CD4-positive, alpha-beta T cell treated with Interleukin-10 for 1 hour (primary cell): Measurements from ENCODE around the gene TMEFF2.
"Not testable (repeated sequence)": the region's sequence is repeated elsewhere in the genome, so short reads cannot be mapped to it uniquely, and the experiment has no call there.

ENCODE experiments used
- DNase-seq: peaks from one replicate; pipeline ENCODE4 v3.0.0-alpha.2; 2020

Gene TMEFF2

GRCh38 chr2:192183296-192183695, 11.4 kb downstream of the TMEFF2 start:
- no peak for DNase-seq

GRCh38 chr2:192166946-192167345, 27.8 kb downstream of the TMEFF2 start:
- no peak for DNase-seq

- DNase-seq = no peak
Measured at GRCh38 chr2:192165842-192166241, 28.9 kb downstream of the TMEFF2 start.

GRCh38 chr2:192162392-192163042, 32.2 kb downstream of the TMEFF2 start:
- DNase-seq = peak; percentile 74

GRCh38 chr2:192161656-192162290, 33.0 kb downstream of the TMEFF2 start:
- no peak for DNase-seq

- DNase-seq = no peak
Measured at GRCh38 chr2:192159736-192160135, 35.0 kb downstream of the TMEFF2 start.

- no peak for DNase-seq
Measured at GRCh38 chr2:192159208-192159607, 35.5 kb downstream of the TMEFF2 start.

GRCh38 chr2:192157776-192158175, 37.0 kb downstream of the TMEFF2 start:
- no peak for DNase-seq

GRCh38 chr2:192155511-192156118, 39.1 kb downstream of the TMEFF2 start:
- DNase-seq = no peak

- DNase-seq = no peak
Measured at GRCh38 chr2:192153561-192153960, 41.2 kb downstream of the TMEFF2 start.

GRCh38 chr2:192151853-192152252, 42.9 kb downstream of the TMEFF2 start:
- no peak for DNase-seq

- DNase-seq = no peak
Measured at GRCh38 chr2:192150166-192150565, 44.6 kb downstream of the TMEFF2 start.

- no peak for DNase-seq
Measured at GRCh38 chr2:192148620-192149321, 46.0 kb downstream of the TMEFF2 start.

- DNase-seq = no peak
Measured at GRCh38 chr2:192148241-192148619, 46.5 kb downstream of the TMEFF2 start.

- DNase-seq = no peak
Measured at GRCh38 chr2:192146069-192147015, 48.4 kb downstream of the TMEFF2 start.

GRCh38 chr2:192145496-192145895, 49.2 kb downstream of the TMEFF2 start:
- DNase-seq = no peak

GRCh38 chr2:192140236-192140839, 54.4 kb downstream of the TMEFF2 start:
- DNase-seq = no peak

GRCh38 chr2:192139813-192140212, 54.9 kb downstream of the TMEFF2 start:
- DNase-seq = no peak

- no peak for DNase-seq
Measured at GRCh38 chr2:192137451-192137850, 57.3 kb downstream of the TMEFF2 start.

GRCh38 chr2:192132604-192133003, 62.1 kb downstream of the TMEFF2 start:
- not testable (repeated sequence) for DNase-seq

- not testable (repeated sequence) for DNase-seq
Measured at GRCh38 chr2:192130312-192130711, 64.4 kb downstream of the TMEFF2 start.

- no peak for DNase-seq
Measured at GRCh38 chr2:192128655-192129054, 66.1 kb downstream of the TMEFF2 start.
